Body of pancreas (tissue), 4 donors: ENCODE data around the gene SP100. TPM values are rescaled to one million over a fixed set of nuclear protein-coding genes. Genes with fewer than 3 reads are reported as not detected.
"Not testable (repeated sequence)": the region's sequence is repeated elsewhere in the genome, so short reads cannot be mapped to it uniquely, and the experiment has no call there.

Source experiments
- ATAC-seq: fragments of 150-250 bp; one replicate; pipeline ENCODE4 v1.9.1; 2016
- DNase-seq, 4 donors: peaks; one replicate each; pipeline ENCODE4 v3.0.0-alpha.2; 2019
- H3K27ac ChIP-seq, 4 donors: fragments of 200-600 bp; sonication (generic); 1 replicate in 3 of 4; 2 replicates in 1 of 4; pipeline versions ENCODE4 v1.5.1 to v1.6.1; 2016 to 2019; ENCODE audit warnings: mild to moderate bottlenecking in 1 of 4, mixed read lengths in 1 of 4, moderate library complexity in 1 of 4
- H3K27me3 ChIP-seq, 2 donors: fragments of 200-600 bp; sonication (generic); one replicate each; pipeline ENCODE4 v1.6.0; 2016; ENCODE audit warnings: mild to moderate bottlenecking in 1 of 2
- H3K36me3 ChIP-seq, 2 donors: fragments of 200-600 bp; sonication (generic); replicated peaks in 1 of 2; 2 replicates each; pipeline ENCODE4 v1.5.1; 2016; ENCODE audit warnings: low read depth in 2 of 2; ENCODE audit not compliant: insufficient read depth in 1 of 2
- H3K4me1 ChIP-seq: fragments of 200-600 bp; sonication (generic); one replicate; pipeline ENCODE4 v1.6.0; 2016
- H3K4me3 ChIP-seq, 2 donors: fragments of 200-600 bp; sonication (generic); 1 replicate in 1 of 2; 2 replicates in 1 of 2; pipeline ENCODE4 v1.5.1; 2016 to 2019
- H3K9me3 ChIP-seq, 3 donors: fragments of 200-600 bp; sonication (generic); 1 replicate in 2 of 3; 2 replicates in 1 of 3; pipeline ENCODE4 v1.5.1; 2016
- POLR2A ChIP-seq, 3 donors: fragments of 450-650 bp; IDR thresholded peaks; one replicate each; pipeline ENCODE4 v1.6.1; 2016; ENCODE audit warnings: antibody characterized with exemption in 3 of 3, mild to moderate bottlenecking in 2 of 3
- WGBS, 2 donors: methylation state at CpG; one replicate each; pipeline ENCODE4 v1.1.5; 2017; 5-methylcytosine and 5-hydroxymethylcytosine counted together
- intact Hi-C: fragments of 100-400 bp; cut with DNase I; formaldehyde crosslinking; loops from one replicate; pipeline ENCODE4 v1.15.1; 2023
- total RNA-seq, 2 donors: library from RNA; depleted of rRNA; stranded (reverse); fragments of >200 nt; gene quantifications; one replicate each; pipeline ENCODE4 v1.1.0, GENCODE V29; 2016
- TF ChIP-seq, protein P1 (sequence below), 7 experiments: fragments of 450-650 bp in 4 of 7; fragments of 200-600 bp in 3 of 7; sonication (generic) in 3 of 7; IDR thresholded peaks; one replicate each; pipeline ENCODE4 v1.5.1; 2016 to 2019; ENCODE audit warnings: antibody characterized with exemption in 7 of 7

The SP100 gene
- total RNA-seq = 10 to 100 TPM; 71.9 to 73.2 TPM

DNA sequence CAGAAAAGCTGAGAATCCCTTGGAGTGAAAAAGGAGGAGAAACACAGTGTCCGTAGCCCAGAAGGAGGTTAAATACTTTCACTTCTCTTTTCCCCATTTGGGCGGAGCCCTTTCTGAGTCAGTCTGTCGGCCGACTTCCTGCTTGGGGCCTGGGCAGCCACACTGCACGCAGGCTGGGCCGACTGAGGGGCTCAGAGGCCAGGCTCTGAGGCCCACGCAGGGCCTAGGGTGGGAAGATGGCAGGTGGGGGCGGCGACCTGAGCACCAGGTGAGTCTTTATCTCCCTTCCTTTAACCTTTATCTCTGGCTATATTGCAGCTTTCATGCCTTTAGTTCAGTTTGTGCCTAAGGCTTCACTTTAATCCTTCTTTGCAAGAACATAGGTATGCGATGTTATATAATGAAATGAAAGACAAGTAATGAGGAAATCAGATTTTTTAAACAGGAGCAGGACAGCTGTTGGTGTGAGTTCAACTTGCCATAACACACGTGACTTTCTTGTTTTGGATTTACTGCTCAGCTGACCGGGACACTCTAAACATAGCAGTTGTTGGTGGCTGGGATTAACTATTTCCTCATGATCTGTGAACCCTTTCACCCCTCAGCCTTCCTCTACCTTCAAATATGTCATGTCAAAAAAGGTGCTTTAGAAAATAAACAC lies at the start of gene SP100:
Gene SP100 (plus strand): TSS at position 141 of the 661 bp plus-strand sequence. CDS start 96 bp downstream, at position 237.
- no peaks in the 10 kb centered on the region for H3K36me3 ChIP-seq
- H3K9me3 ChIP-seq = no peaks in the 10 kb centered on the region
- no peaks in the 10 kb centered on the region for H3K27me3 ChIP-seq
- peaks cover 34% of the 10 kb centered on the region for H3K4me1 ChIP-seq
- peak within 1 kb of the TSS; percentile 49 to 65 for H3K4me3 ChIP-seq
- TF ChIP-seq POLR2A (IDR thresholded peaks at IDR 0.05) = peak; percentile 37 to 86 (median 84)
- TF ChIP-seq, protein P1, sequence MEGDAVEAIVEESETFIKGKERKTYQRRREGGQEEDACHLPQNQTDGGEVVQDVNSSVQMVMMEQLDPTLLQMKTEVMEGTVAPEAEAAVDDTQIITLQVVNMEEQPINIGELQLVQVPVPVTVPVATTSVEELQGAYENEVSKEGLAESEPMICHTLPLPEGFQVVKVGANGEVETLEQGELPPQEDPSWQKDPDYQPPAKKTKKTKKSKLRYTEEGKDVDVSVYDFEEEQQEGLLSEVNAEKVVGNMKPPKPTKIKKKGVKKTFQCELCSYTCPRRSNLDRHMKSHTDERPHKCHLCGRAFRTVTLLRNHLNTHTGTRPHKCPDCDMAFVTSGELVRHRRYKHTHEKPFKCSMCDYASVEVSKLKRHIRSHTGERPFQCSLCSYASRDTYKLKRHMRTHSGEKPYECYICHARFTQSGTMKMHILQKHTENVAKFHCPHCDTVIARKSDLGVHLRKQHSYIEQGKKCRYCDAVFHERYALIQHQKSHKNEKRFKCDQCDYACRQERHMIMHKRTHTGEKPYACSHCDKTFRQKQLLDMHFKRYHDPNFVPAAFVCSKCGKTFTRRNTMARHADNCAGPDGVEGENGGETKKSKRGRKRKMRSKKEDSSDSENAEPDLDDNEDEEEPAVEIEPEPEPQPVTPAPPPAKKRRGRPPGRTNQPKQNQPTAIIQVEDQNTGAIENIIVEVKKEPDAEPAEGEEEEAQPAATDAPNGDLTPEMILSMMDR (IDR thresholded peaks at IDR 0.05) = peak in 1 of 7 experiments; percentile 4
- intact Hi-C loops = no loop called here
- ATAC-seq = peak; percentile 85
- DNase-seq = peak; percentile 72 to 88 (median 80)
- WGBS, 2 donors = 0 to 1% methylated on average over 12 of the region's 12 CpGs
- H3K27ac ChIP-seq = peak within 1 kb of the TSS; percentile 88 to 97 (median 96)

DNA sequence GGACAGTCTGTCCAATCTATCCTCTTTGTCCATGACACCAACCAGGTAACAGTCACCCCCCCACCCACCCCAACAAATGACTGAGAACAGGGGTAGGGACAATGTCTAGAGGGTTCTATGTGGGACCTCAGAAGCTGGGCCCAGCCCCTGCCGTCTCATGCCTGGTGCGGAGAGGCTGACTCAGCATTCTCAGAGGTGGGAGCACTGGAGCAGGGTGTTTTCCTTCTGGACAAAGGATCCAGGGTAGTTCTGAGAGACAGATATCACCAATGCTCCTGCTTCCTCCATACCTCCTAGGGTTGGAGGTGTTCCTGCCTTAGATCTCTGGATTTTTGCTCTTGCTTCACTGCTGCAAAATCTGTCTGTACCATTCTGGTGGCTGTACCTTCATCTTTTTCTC lies 33.9 kb upstream of the SP100 start:
- Histone ChIP-seq H3K9me3 (no peaks in the 10 kb centered on the region), H3K27ac (no peak overlapping the region), H3K36me3 (no peaks in the 10 kb centered on the region), H3K4me3 (no peak overlapping the region), H3K27me3 (no peaks in the 10 kb centered on the region), H3K4me1 (no peaks in the 10 kb centered on the region)
- TF ChIP-seq, protein P1 (IDR thresholded peaks at IDR 0.05) = no peak
- TF ChIP-seq POLR2A (IDR thresholded peaks at IDR 0.05) = no peak
- 100% methylated on average over 2 of the region's 2 CpGs; no CpG with 5 or more reads in 1 of the 2 donors for WGBS, 2 donors
- intact Hi-C loops = no loop called here
- ATAC-seq (no peak), DNase-seq (no peak)

DNA sequence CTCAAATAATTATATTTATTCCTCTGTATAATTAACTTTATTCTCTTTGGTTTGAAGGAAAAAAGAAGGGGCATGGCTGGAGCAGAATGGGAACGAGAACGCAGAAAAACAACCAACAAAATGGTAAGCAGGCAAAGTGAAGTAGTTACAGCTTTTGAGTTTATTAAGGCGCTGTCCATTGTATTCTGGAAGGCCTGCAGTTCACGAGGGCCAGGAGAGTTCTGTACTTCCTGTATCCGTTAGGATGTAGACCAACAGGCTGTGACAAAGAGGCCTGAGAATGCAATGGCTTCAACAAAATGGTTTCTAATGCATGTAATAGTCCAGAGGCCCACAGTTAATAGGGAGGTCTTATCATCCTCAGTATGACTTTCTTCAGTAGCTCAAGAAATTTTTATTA lies 32.5 kb upstream of the SP100 start:
- ATAC-seq (no peak), DNase-seq (no peak)
- no peak for TF ChIP-seq POLR2A (IDR thresholded peaks at IDR 0.05)
- TF ChIP-seq, protein P1 (IDR thresholded peaks at IDR 0.05) = no peak
- intact Hi-C loops = no loop called here
- Histone ChIP-seq H3K4me3 (no peak overlapping the region), H3K27me3 (no peaks in the 10 kb centered on the region), H3K36me3 (no peaks in the 10 kb centered on the region), H3K4me1 (no peaks in the 10 kb centered on the region), H3K9me3 (no peaks in the 10 kb centered on the region), H3K27ac (no peak overlapping the region)
- 77% methylated on average over 5 of the region's 5 CpGs for WGBS, 2 donors

DNA sequence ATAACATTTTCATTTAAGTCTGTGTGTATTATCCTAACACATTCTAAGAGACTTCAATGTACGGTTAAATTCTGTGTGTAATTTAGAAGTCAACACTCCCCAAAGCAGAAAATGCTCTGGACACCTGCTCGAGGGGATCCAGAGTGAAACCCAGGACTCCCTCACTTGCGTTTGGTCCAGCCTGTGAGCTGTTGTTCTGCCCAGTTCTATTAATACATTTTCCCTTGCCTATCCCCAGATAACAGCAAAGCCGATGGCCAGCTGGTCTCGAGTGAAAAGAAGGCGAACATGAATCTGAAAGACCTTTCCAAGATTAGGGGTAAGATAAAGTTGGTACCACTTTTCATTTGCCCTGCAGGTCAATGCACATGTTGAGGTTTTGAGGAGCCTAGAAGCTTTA lies 31.0 kb upstream of the SP100 start:
- Histone ChIP-seq H3K27ac (no peak overlapping the region), H3K27me3 (no peaks in the 10 kb centered on the region), H3K4me1 (no peaks in the 10 kb centered on the region), H3K36me3 (no peaks in the 10 kb centered on the region), H3K4me3 (no peak overlapping the region), H3K9me3 (no peaks in the 10 kb centered on the region)
- WGBS, 2 donors = 83 to 87% methylated on average over 6 of the region's 6 CpGs
- ATAC-seq (no peak), DNase-seq (no peak)
- intact Hi-C loops = no loop called here
- TF ChIP-seq POLR2A (IDR thresholded peaks at IDR 0.05) = no peak
- TF ChIP-seq, protein P1 (IDR thresholded peaks at IDR 0.05) = no peak

DNA sequence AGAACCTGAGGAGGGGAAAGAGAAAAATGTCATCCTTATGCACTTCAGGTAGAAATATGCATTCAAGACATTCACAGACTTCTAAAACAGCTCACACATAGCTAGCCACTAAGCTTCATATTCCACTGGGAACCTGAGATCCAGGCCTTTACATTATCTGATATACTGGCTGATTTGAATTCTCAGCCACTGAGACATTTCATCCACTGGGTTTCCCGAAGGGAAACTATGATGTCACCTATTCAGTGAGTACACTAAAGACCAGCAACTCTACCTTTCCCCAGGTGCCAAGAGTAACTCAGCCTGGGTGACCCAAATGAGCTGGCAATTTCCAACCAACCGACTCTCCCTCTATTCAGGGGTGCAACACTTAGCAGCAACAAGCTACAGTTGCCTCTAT lies 21.7 kb upstream of the SP100 start:
- WGBS, 2 donors = 66 to 72% methylated on average over 2 of the region's 2 CpGs
- no peaks in the 10 kb centered on the region for H3K27me3 ChIP-seq
- TF ChIP-seq POLR2A (IDR thresholded peaks at IDR 0.05) = no peak
- TF ChIP-seq, protein P1 (IDR thresholded peaks at IDR 0.05) = no peak
- H3K4me1 ChIP-seq = no peaks in the 10 kb centered on the region
- H3K4me3 ChIP-seq = no peak overlapping the region
- H3K36me3 ChIP-seq = peaks cover 0 to 4% of the 10 kb centered on the region in 2 donors
- no peak for ATAC-seq
- H3K9me3 ChIP-seq = no peaks in the 10 kb centered on the region
- intact Hi-C loops = no loop called here
- DNase-seq = no peak
- H3K27ac ChIP-seq = no peak overlapping the region

DNA sequence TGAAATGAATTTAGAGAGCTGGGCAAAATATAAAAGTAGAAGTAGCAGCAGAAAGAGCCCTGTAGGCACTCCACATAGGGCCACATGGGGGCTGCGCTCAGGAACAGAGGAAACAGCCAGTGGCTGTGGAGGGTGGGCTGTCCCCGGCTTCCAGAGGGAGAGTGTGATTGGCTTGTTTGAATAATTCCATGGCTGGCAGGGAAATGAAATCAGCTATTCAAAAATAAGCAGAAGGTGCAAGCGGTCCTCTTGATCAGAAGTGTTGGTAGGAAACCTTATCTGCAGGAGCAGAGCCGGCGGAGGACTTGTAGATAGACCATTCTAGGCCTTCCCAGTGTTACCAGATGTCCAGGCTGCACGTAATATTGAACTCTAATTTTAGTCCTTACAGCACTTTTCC lies 17.3 kb upstream of the SP100 start:
- H3K27me3 ChIP-seq, H3K9me3 ChIP-seq, intact Hi-C loops, DNase-seq, H3K4me1 ChIP-seq, ATAC-seq, H3K4me3 ChIP-seq, H3K27ac ChIP-seq, H3K36me3 ChIP-seq: not testable (repeated sequence)
- WGBS, 2 donors = 91 to 96% methylated on average over 6 of the region's 6 CpGs
